ENCODE data around the gene ZSWIM3. TPM values are rescaled to one million over a fixed set of nuclear protein-coding genes. Genes with fewer than 3 reads are reported as not detected.

The ZSWIM3 gene
- total RNA-seq, 2 donors from 2014 or later = 3.0 to 6.1 TPM

GRCh38 chr20:45894797-45895196 is 37.4 kb downstream of the ZSWIM3 start:
- DNase-seq (ENCODE audit: low spot score) = no peak
- no peak for TF ChIP-seq CTCF (IDR thresholded peaks at IDR 0.05)
- ATAC-seq (ENCODE audit: insufficient number of reproducible peaks, low FRiP score, low read depth) = no peak

GRCh38 chr20:45896641-45897161 is 39.3 kb downstream of the ZSWIM3 start:
- ATAC-seq (ENCODE audit: insufficient number of reproducible peaks, low FRiP score, low read depth) (no peak), DNase-seq (ENCODE audit: low spot score) (no peak)
- Histone ChIP-seq H3K27me3 (replicated peaks; ENCODE audit: insufficient read depth) (no peaks in the 10 kb centered on the region), H3K9me3 (no peaks in the 10 kb centered on the region), H3K4me3 (no peak overlapping the region), H3K36me3 (peaks cover 38% of the 10 kb centered on the region), H3K27ac (no peak overlapping the region), H3K4me1 (ENCODE audit: control insufficient read depth in 1 of 2, low read depth in 2 of 2) (peaks cover 7 to 13% of the 10 kb centered on the region in 2 donors)
- no peak for TF ChIP-seq CTCF (IDR thresholded peaks at IDR 0.05)

More at GRCh38 chr20:45894797-45895196, 37.4 kb downstream of the ZSWIM3 start:
- no peak overlapping the region for H3K27ac ChIP-seq
- H3K36me3 ChIP-seq = peaks cover 38% of the 10 kb centered on the region
- no peak overlapping the region for H3K4me3 ChIP-seq
- peaks cover 8 to 23% of the 10 kb centered on the region in 2 donors for H3K4me1 ChIP-seq (ENCODE audit: control insufficient read depth in 1 of 2, low read depth in 2 of 2)
- no peaks in the 10 kb centered on the region for H3K27me3 ChIP-seq (replicated peaks; ENCODE audit: insufficient read depth)
- H3K9me3 ChIP-seq = no peaks in the 10 kb centered on the region

- Histone ChIP-seq H3K36me3 (peaks cover 38% of the 10 kb centered on the region), H3K9me3 (no peaks in the 10 kb centered on the region), H3K4me1 (ENCODE audit: control insufficient read depth in 1 of 2, low read depth in 2 of 2) (peaks cover 2 to 7% of the 10 kb centered on the region in 2 donors), H3K4me3 (no peak overlapping the region), H3K27ac (no peak overlapping the region), H3K27me3 (replicated peaks; ENCODE audit: insufficient read depth) (no peaks in the 10 kb centered on the region)
- ATAC-seq (ENCODE audit: insufficient number of reproducible peaks, low FRiP score, low read depth) (no peak), DNase-seq (ENCODE audit: low spot score) (no peak)
- no peak for TF ChIP-seq CTCF (IDR thresholded peaks at IDR 0.05)
Measured at GRCh38 chr20:45897289-45897688, 39.9 kb downstream of the ZSWIM3 start.

GRCh38 chr20:45897692-45898091 is 40.3 kb downstream of the ZSWIM3 start:
- H3K27ac ChIP-seq = no peak overlapping the region
- no peak for ATAC-seq (ENCODE audit: insufficient number of reproducible peaks, low FRiP score, low read depth)
- H3K9me3 ChIP-seq = no peaks in the 10 kb centered on the region
- no peak for DNase-seq (ENCODE audit: low spot score)
- H3K4me1 ChIP-seq (ENCODE audit: control insufficient read depth in 1 of 2, low read depth in 2 of 2) = peaks cover 0 to 3% of the 10 kb centered on the region in 2 donors
- H3K4me3 ChIP-seq = no peak overlapping the region
- TF ChIP-seq CTCF (IDR thresholded peaks at IDR 0.05) = no peak
- no peaks in the 10 kb centered on the region for H3K27me3 ChIP-seq (replicated peaks; ENCODE audit: insufficient read depth)
- H3K36me3 ChIP-seq = peaks cover 38% of the 10 kb centered on the region

GRCh38 chr20:45898285-45898684 is 40.9 kb downstream of the ZSWIM3 start:
- Histone ChIP-seq H3K4me1 (ENCODE audit: control insufficient read depth in 1 of 2, low read depth in 2 of 2) (no peaks in the 10 kb centered on the region), H3K27me3 (replicated peaks; ENCODE audit: insufficient read depth) (no peaks in the 10 kb centered on the region), H3K27ac (no peak overlapping the region), H3K4me3 (no peak overlapping the region), H3K36me3 (peaks cover 38% of the 10 kb centered on the region), H3K9me3 (no peaks in the 10 kb centered on the region)
- ATAC-seq (ENCODE audit: insufficient number of reproducible peaks, low FRiP score, low read depth) (no peak), DNase-seq (ENCODE audit: low spot score) (no peak)
- TF ChIP-seq CTCF (IDR thresholded peaks at IDR 0.05) = no peak
